ENCODE measurements around the gene LMBR1.
"Not testable (repeated sequence)": the region's sequence is repeated elsewhere in the genome, so short reads cannot be mapped to it uniquely, and the experiment has no call there.

LMBR1 gene

DNA sequence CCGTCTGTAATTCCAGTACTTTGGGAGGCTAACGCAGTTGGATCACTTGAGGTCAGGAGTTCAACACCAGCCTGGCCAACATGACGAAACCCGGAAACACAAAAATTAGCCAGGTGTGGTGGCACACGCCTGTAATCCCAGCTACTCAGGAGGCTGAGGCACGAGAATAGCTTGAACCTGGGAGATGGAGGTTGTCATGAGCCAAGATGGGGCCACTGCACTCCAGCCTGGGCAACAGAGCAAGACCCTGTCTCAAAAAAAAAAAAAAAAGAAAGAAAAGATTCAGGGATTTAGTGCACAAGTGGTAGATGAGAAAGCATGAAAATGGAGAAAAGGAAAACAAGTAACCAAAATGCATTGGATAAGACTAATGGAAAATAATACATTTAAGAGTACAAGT is 49.4 kb downstream of the LMBR1 start:
- not testable (repeated sequence) for DNase-seq

DNA sequence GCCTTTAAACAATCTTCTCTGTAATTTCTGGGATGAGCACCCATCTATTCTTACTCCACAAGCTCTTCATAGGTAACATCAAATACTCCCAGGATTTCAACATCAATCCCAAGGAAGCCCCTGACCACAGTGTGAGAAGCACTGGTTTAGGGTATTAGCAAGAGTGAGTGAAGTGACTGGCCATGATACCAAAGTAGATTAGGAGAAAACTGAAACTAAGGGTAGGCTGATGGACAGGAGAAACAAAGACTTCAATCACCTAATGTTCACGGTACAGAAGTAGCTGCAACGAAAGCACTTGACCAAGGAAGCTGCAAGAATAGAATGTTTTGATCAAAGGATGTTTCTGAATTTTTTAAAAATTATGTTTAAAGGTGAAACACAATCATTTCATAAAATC is 49.8 kb downstream of the LMBR1 start:
- DNase-seq: no peak

DNA sequence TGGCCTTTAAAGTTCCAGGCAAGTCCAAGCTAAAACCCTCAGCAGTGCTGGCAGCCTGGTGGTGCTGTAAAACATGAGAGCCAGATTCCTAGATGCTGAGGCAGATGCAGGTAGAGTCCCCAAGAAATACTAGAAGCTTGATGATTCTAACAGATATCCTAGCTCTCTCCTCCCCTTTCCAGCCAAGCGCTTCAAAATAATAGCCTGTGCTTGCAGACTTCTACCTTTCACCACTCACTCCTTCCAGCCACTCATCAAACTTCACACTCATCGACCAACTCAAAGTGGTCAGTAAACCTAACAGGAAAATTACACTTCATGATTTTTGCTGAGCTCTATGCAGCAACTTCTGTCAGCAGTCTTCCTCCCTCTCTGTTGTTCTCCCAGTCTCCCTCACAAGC is 50.2 kb downstream of the LMBR1 start:
- no peak for DNase-seq

DNA sequence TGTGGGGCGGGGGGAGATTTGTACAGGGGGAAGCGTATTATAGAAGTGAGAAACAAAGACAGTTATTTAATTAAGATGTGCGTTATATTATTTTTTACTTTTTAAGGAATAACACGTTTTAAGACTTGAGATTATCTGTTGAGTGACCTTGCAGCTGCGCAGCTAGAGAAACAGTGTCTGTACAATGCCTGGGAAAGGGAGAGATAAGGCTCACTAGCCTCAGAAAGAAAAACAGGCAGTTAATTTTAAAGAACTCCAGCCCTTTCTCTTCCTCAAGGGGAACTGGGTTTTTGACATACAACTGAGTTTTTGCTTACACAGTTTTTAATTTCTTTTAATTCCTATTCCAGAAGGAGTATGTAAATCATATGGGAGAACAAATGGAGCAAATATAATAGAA is 50.7 kb downstream of the LMBR1 start:
- DNase-seq: no peak

DNA sequence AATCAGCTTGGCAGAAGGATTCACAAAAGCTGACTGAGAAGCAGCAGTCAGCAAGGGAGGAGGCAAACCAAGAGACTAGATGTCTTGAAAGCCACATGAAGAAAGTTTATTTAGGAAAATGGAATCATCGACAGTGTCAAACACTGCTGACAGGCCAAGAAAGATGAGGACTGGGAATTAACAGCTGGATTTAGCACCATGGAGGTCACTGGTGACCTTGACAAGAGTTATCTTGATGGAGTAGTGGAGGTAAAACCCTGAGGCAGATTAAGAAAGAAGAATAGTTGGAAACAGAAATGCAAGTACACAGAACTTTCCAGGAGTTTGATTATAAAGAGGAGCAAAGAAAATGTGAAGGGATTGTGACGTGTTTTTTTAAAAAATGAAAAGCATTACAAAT is 51.5 kb downstream of the LMBR1 start:
- DNase-seq: no peak

DNA sequence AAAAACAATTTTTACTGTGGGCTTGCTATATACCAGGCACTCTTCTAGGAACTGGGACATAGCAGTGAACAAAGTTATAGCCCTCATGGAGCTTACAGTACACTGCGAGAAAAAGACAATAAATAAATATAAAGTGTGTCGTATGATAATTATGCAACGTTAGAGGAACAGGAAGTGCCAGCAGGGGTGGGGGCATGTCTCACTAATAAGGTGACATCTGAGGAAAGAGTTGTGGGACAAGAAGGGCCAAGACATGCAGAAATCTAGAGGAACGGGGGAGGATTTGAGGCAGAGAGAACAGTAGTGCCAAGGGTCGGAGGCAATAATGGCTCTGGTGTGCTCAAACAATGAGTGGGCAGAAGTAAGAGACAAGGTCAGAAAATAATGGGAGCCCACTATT is 52.8 kb downstream of the LMBR1 start:
- DNase-seq: no peak

DNA sequence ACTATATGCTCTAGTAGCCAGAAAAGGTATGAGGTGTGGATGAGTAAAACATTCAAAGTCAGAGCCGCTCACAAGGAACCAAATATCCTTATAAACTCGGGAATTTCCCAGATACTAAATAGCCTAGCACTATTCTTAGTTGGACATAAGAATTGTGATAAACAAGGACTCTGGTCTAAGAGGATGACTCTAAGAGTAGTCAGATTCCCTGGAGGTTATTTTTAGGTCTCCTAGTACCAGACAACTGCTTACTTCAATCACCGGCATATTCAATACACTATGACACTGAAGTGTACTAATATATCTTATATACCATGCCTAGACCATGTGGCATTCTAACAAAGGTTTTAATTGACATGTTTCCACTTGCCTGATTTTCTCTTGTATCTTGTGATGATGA is 56.5 kb downstream of the LMBR1 start:
- no peak for DNase-seq

DNA sequence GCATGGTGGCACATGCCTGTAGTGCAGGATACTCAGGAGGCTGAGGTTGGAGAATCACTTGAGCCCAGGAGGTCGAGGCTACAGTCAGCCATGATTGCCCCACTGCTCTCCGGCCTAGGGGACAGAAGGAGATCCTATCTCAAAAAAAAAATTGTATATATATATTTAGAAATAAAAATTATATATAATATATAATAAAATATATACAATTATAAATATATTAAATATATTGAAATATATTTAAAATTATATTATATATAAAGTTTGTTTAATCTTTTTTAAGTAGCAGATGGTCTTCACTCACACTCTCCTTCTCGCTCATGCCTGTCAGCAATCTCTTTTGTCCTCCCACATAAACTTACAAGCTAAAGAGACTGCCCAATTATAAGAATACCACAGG is 58.5 kb downstream of the LMBR1 start:
- DNase-seq: no peak

DNA sequence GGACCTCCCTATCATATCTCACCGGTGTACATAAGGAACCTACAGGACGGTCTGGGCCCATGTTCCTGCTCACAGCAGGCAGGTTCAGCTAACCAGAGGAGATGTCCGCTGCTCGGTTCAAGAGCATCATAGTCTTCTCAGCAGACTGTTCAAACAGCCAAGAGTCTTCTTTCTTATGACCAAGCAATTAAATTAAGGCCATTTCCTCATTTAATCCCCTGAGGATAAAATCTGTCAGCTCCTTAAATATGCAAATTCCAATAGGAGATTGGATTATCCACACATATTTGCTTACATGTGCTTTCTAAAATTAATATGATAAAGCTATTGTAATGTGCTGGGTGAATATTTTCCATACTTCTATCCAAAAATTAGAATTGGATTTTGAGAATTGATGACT is 59.7 kb downstream of the LMBR1 start:
- no peak for DNase-seq

DNA sequence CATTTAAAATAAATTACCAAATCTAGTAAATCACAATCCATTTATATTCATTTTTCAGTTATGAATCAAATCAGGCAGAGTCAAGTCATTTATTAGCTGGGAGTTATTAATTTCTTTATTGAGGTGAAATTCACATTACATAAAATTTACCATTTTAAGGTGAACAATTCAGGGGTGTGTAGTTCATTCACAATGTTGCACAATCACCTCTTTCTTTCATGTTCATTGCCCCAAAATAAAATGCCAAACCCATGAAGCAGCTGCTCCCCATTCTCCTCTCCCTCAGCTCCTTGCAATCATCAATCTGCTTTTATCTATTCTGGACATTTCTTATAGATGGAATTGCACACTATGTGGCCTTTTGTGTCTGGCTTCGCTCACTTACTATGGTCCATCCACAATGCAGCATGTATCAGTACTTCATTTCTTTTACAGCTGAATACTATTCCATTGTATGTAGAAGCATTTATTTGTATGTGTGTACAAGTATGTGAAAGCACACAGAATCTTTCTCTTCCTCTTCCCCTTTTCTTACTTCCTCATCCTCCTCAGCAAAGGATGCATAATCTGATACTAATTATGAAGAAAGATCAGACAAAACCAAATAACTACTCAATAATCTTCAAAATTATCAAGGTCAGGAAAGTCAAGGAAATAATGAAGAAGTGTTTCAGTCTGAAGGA is 60.6 kb downstream of the LMBR1 start:
- DNase-seq: no peak

DNA sequence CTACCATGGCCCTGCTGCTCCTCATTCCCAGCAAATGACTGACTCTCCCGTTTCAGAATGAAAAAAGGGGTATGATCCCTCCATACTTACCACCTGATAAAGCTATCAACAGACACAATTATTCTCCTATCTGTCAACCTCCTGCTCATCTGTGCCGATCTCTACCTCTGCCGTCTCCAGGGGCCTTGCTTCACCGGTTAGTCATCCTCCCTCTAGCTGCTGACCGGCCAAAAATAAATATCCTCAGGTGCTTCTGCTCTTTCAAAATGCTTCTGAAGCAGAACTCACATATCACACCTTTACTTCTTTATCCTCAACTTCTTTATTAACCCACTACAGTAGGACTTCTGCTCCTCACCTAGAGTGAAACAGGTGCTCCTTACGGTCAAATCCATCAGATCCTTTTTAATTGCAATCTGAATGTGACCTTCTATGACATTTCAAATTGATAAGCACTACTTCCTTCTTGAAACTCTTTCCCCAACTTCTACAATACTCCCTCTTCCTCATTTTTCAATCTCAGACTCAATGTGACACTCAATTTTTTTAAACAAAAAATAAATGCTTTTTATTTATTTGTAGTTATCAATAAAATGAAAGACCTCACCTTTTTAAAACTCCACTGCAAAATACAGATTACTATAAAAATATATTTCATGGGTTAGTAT is 63.2 kb downstream of the LMBR1 start:
- DNase-seq: no peak

DNA sequence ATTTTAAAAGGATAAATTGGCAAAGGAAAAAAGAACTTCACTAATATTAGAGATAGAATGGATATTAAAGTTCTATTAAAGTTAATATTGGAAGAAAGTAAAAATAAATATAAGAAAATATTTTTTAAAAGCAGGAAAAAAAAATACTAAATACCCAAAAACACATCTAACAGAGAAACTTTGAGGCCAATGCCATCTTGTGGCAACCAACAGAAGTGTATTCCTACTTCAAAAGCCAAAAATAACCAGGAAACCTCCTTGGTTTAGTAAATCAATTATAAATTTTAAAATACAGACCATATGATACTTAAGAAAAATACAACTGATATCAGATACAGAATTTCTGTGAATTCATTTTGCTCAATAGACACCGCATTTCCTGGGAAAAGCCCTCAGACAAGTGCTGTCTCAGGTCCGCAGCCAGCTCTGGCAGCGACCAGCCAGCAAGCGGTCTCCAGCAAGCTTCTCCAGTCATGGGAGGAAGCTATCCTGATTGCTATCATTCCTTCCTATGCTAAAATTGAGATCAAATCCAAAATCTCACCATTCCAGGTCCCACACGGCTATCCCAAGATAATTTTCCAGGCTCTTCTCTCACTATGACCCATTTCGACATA is 65.3 kb downstream of the LMBR1 start:
- DNase-seq: no peak

DNA sequence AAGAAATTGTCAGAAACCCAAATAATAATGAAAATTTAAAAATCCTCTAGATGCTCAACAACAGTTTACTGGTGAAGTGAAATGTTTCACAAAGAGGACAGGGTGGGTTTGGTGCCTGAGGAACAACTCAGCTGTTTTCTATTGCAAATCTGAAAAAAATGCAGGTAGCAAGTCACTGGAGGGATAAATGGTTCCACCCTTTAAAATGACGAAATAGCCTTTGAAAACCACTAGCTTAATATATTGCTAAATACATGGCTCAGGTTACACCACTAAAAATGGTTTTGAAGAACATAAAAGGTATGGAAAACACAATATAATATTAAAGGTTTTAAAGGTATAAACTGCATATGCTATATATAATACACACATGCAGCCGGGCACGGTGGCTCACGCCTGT is 69.5 kb downstream of the LMBR1 start:
- no peak for DNase-seq

DNA sequence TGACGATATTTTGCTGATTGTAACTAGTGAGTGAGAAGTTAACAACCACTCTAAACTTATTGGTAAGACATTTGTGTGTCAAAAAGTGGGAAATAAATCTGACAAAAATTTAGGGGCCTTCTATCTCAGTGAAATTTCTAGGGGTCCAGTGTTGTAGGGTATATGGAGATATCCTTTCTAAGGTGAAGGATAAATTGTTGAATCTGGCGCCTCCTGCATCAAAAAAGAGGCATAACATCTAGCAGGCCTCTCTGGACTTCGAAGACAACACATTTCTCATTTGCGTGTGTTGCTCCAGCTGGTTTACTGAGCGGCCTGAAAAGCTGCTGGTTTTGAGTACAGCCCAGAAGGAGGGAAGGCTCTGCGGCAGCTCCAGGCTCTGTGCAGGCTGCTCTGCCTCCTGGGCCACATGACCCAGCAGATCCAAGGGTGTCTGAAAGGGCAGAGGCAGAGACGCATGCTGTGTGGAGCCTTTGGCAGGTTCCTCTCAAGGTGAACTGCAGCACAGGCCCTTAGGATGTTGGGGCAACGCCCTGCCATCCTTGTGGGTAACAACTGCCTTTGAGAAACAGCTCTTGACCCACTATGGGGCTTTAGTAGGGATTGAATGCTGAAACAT is 72.4 kb downstream of the LMBR1 start:
- no peak for DNase-seq

DNA sequence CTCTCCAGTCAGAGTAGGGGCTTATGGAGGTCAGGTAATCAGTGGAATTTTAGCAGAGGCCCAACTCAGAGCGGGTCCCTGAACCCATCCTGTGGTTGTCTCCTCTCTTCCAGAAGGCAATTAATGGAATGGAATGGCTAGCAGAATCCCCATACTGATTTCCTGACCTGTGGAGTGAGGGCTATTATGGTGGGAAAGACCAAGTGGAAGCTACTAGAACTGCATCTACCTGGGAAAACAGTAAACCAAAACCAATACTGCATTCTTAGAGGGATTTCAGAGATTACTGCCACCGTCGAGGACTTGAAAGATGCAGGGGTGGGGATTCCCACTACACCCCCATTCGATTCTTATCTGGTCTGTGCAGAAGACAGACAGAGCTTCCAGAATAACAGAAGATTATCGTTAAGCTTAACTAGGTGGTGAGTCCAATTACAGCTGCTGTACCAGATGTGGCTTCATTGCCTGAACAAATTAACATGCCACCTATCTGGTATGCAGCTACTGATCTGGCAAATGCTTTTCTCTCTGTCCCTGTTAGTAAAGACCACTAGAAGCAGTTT is 73.2 kb downstream of the LMBR1 start:
- DNase-seq: no peak

DNA sequence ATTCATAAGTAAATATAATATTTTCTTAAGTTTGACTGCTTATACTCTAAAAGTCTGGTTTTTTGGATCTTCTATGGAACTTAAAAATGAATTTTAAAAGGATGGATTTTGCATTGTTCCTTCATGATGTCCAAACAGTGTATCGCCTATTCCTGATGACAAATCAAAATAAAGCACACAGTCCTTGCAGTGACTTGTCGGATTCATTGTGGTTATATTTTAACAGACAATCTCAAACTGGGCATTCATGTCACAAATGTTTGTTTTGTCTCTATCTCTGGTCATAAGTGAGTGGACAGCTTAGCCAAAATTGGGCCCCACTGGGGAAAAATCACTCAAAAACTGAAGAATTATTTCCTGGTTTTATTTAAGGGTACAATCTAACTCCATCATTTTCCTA is 74.8 kb downstream of the LMBR1 start:
- DNase-seq: no peak

DNA sequence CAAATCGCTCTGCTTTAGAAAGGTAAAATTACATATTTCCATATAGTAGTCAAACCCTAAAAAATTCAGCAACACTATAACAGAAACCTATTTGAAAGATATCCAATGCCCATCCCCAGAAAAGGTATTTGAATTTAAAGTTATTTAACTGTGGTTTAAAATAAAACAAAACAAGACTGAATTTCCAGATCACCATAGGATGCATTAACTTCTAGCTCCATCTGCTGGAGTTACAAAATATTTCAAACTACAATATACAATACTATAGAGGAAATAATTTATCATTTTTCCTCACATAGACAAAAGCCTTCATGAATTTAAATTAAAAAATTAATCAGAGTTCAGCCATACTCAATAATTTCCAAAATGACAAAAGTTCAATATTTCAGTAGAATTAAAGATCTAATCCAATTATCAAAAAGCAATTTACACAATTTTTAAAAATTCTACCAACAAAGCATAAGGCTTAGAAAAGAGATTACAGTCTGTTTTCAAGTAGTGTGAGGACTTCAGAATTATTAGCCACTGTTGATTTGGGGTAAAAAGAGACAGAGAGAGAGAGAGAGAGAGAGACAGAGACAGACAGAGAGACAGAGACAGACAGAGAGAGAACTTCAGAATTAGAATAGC is 75.9 kb downstream of the LMBR1 start:
- no peak for DNase-seq

DNA sequence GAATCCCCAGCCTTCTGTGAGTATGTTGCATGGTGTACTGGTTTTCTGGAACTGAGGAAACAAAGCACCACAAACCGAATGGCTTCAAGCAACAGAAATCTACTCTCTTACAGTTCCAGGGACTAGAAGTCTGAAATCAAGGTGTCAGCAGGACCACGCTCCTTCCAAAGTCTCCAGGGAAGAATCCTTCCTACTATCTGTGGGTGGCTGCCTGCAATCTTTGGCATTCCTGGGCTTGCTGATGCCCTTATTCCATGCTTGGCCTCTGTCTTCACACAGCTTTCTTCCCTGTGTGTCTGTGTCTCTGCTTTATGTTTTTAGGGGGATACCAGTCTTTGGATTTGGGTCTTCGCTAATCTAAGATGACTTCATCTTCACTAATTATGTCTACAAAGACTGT is 81.3 kb downstream of the LMBR1 start:
- DNase-seq: no peak

DNA sequence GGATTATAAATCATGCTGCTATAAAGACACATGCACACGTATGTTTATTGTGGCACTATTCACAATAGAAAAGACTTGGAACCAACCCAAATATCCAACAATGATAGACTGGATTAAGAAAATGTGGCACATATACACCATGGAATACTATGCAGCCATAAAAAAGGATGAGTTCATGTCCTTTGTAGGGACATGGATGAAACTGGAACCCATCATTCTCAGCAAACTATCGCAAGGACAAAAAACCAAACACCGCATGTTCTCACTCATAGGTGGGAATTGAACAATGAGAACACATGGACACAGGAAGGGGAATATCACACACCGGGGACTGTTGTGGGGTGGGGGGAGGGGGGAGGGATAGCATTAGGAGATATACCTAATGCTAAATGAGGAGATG is 89.3 kb downstream of the LMBR1 start:
- not testable (repeated sequence) for DNase-seq

DNA sequence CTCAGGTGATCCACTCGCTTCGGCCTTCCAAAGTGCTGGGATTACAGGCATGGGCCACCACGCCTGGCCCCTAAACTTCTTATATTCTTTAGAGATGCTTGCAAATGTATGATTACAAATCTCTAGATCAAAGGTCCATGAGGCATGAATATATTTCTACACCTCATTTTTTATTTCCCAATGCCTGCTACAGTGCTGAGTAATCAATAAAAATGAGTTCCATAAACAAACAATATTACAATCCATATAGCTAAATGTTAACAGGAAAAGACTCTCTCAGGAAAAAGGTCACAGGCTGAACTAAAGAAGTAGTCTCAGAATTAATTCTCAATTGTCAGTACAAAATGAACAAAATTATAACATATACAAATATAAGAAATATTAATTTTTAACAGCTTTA is 90.8 kb downstream of the LMBR1 start:
- DNase-seq: no peak

DNA sequence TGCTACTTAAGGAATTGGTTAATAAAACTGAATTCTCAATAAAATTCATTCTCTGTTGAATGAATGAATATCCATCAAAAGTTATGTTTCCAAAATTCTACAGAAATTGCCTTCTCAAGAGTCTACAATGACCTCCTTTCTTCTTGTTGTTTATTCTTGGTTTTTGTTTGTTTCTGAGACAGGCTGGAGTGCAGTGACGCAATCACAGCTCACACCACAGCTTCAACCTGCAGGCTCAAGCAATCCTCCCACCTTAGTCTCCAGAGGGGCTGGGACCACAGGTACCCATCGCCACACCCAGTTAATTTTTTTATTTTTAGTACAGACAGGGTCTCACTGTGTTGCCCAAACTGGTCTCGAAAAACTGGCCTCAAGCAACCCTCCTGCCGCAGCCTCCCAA is 97.6 kb downstream of the LMBR1 start:
- no peak for DNase-seq

DNA sequence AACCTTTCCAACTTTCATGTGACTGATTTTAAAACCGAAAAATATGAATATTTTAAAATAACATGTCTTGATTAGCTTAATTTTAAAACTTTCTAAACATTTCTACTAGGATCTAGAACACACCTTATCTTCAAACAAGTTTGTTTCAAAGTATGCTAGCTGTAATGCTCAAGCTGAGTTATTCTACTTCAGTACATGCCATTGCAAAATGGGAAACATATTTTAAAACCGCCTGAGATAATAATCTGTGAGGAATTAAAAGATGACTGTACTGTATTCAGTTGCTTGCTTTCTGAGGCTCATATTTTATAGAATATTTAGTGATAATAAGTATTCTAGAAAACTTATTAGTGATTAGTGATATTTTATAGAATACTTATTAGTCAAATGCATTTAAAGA is 99.6 kb downstream of the LMBR1 start:
- DNase-seq: no peak

DNA sequence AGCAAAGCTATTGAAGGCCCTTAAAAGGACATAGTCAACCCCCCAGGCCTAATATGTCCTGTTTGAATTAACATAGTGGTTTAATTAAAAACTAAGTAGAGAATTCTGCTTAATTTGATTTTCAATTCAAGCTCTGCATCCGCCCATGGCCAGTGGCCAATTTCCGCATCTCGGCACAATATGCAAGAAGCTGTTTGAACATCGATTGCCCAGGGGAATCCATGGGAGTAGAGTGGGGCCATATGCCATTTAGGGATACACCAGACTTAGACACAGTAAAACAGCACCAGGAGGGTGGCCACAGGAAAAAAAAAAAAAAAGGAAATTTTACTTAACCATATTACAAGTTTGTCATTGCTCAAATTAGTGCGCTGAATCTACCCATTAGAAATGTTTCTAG is 100.4 kb downstream of the LMBR1 start:
- no peak for DNase-seq

Measured in midbrain (tissue), 1 donor.